PFSK-1 (cell line): Measurements from ENCODE around the gene TGFBR1.

Experiments
- FOXP2 ChIP-seq: optimal IDR thresholded peaks from 2 replicates; pipeline ENCODE3; 2011; ENCODE audit warnings: borderline replicate concordance, control low read depth, inconsistent platforms; ENCODE audit not compliant: insufficient read depth; ENCODE audit errors: extremely low read length, extremely low read depth
- POLR2AphosphoS5 ChIP-seq: IDR thresholded peaks from 2 replicates; pipeline ENCODE4 v1.6.1; 2012; ENCODE audit warnings: low read depth, mild to moderate bottlenecking, control low read depth, low read length, moderate library complexity
- SIN3A ChIP-seq: IDR thresholded peaks from 2 replicates; pipeline ENCODE4 v1.6.1; 2012; ENCODE audit warnings: mild to moderate bottlenecking, low read length, moderate library complexity, borderline replicate concordance; ENCODE audit not compliant: insufficient read depth
- TAF1 ChIP-seq: IDR thresholded peaks from 2 replicates; pipeline ENCODE4 v1.6.1; 2012; ENCODE audit warnings: low read length, control low read depth, borderline replicate concordance; ENCODE audit not compliant: insufficient read depth
- TF ChIP-seq, protein P1 (sequence below), 2 experiments: IDR thresholded peaks; 2 replicates each; pipeline versions ENCODE4 v1.6.1 to v1.8.0; 2011 to 2012; ENCODE audit warnings: low read depth in 2 of 2, low read length in 2 of 2, control low read depth in 1 of 2, inconsistent platforms in 1 of 2, mild to moderate bottlenecking in 1 of 2, moderate library complexity in 1 of 2; ENCODE audit not compliant: insufficient read depth in 1 of 2

The TGFBR1 gene

DNA sequence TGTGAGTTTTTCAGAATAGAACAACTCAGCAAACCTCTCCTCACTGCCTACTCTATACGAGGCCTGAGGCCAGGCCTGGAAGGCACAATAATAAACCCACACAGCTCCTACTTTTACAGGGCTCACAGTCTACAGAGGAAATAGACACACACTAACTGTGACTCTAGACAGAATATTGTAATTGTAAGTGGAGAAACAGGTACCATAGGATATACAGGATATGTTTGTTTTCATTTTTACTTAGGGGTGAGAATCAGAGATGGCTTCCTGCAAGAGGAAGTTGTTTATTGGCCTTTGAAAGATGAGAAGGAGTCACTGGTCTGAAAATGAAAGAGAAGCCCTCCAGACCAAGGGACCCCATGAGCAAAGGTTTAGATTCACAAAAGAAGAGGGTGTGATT is 35.8 kb upstream of the TGFBR1 start:
- TF ChIP-seq, protein P1, sequence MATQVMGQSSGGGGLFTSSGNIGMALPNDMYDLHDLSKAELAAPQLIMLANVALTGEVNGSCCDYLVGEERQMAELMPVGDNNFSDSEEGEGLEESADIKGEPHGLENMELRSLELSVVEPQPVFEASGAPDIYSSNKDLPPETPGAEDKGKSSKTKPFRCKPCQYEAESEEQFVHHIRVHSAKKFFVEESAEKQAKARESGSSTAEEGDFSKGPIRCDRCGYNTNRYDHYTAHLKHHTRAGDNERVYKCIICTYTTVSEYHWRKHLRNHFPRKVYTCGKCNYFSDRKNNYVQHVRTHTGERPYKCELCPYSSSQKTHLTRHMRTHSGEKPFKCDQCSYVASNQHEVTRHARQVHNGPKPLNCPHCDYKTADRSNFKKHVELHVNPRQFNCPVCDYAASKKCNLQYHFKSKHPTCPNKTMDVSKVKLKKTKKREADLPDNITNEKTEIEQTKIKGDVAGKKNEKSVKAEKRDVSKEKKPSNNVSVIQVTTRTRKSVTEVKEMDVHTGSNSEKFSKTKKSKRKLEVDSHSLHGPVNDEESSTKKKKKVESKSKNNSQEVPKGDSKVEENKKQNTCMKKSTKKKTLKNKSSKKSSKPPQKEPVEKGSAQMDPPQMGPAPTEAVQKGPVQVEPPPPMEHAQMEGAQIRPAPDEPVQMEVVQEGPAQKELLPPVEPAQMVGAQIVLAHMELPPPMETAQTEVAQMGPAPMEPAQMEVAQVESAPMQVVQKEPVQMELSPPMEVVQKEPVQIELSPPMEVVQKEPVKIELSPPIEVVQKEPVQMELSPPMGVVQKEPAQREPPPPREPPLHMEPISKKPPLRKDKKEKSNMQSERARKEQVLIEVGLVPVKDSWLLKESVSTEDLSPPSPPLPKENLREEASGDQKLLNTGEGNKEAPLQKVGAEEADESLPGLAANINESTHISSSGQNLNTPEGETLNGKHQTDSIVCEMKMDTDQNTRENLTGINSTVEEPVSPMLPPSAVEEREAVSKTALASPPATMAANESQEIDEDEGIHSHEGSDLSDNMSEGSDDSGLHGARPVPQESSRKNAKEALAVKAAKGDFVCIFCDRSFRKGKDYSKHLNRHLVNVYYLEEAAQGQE (IDR thresholded peaks at IDR 0.05; ENCODE audit: insufficient read depth in 1 of 2, low read depth in 2 of 2, low read length in 2 of 2): no peak
- TF ChIP-seq SIN3A (no peak), FOXP2 (no peak), POLR2AphosphoS5 (no peak), TAF1 (no peak)

DNA sequence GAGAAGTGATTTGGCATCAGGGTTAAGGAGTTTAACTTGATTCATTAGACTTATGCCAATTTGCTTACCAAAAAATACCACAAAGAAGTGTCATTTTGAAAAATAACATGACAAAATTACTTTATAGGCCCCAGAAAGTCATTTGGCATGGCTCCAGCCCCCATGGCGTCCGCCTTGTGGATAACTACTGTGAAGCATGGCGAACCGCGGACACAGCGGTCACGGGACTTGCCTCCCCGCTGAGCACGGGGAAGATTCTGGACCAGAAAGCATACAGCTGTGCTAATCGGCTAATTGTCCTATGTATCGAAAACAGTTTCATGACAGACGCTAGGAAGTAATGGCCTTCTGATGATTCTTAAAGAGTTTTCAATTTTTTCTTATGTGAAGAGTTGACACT is 35.4 kb upstream of the TGFBR1 start:
- TF ChIP-seq FOXP2: no peak
- no peak for TF ChIP-seq POLR2AphosphoS5
- TF ChIP-seq, protein P1 (IDR thresholded peaks at IDR 0.05; ENCODE audit: insufficient read depth in 1 of 2, low read depth in 2 of 2, low read length in 2 of 2): no peak
- TF ChIP-seq TAF1: no peak
- no peak for TF ChIP-seq SIN3A

DNA sequence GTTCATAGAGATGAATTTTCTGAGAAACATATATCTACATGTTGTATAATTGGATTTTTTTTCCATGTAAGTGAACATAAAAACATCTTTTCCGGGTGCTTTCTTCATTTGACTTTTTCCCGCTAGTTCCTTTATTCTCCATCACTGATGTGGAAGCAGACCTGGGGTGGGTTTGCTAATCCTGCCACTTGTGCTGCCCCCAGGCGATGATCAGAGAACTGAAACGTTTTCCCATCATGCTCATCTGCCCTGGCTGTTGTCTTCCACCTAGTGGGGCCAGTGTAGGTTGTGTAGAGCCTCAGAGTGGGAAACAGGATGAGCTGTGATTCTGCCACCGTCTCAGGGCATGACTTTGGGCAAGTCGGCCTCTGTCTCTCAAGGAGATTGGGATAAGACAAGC is 34.2 kb upstream of the TGFBR1 start:
- TF ChIP-seq TAF1: no peak
- no peak for TF ChIP-seq POLR2AphosphoS5
- no peak for TF ChIP-seq FOXP2
- no peak for TF ChIP-seq SIN3A
- TF ChIP-seq, protein P1 (IDR thresholded peaks at IDR 0.05; ENCODE audit: insufficient read depth in 1 of 2, low read depth in 2 of 2, low read length in 2 of 2): no peak

DNA sequence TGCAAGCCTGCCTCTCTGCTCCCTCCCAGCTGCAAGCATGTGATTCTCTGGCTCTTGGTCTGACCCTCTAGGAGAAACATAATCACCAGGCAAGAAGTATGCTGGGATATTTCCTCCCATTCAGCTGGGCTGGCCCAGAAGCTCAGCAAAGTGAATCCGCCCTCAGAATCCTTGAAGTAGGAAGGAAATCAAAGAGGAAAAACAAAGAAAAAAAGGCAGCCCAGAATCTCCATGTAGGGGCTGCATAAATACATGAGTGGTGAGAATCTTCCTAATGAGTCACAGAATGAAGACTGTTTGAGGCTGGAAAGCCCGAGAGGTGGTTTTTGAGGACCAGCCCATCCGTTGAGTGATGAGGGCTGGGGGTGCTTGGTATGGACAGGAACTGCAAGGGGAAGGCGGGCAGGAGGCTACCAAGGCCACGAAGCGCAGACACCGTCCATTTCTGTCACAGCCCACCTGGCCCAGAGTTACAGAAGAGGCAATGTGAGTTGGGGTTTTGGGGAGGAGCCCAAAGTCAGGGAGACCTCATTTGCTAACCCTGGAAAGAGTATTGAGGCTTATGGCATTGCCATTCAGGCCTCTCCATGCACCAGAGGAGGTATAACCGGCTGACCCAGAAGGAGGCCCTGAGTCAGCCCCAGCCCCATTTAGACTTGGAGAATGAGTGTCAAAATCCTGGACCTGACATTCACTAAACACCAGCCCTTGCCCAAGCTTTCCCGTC is 33.4 kb upstream of the TGFBR1 start:
- TF ChIP-seq FOXP2 (no peak), TAF1 (no peak), POLR2AphosphoS5 (no peak), SIN3A (no peak)
- TF ChIP-seq, protein P1 (IDR thresholded peaks at IDR 0.05; ENCODE audit: insufficient read depth in 1 of 2, low read depth in 2 of 2, low read length in 2 of 2): no peak
